C4-2B (cell line): ENCODE measurements around the gene MTSS2.

ENCODE experiments used
- CTCF ChIP-seq: fragments of 450-650 bp; conservative IDR thresholded peaks from 2 replicates; pipeline ENCODE4 v1.5.1; 2017; ENCODE audit warnings: mild to moderate bottlenecking
- ZFX ChIP-seq: fragments of 450-650 bp; IDR thresholded peaks from 2 replicates; pipeline ENCODE4 v1.6.1; 2017

GRCh38 chr16:70708366-70709246 is 22.8 kb upstream of the MTSS2 start:
- TF ChIP-seq CTCF (no peak), ZFX (no peak)
